ENCODE results near the gene NOP9.

NOP9 gene

DNA sequence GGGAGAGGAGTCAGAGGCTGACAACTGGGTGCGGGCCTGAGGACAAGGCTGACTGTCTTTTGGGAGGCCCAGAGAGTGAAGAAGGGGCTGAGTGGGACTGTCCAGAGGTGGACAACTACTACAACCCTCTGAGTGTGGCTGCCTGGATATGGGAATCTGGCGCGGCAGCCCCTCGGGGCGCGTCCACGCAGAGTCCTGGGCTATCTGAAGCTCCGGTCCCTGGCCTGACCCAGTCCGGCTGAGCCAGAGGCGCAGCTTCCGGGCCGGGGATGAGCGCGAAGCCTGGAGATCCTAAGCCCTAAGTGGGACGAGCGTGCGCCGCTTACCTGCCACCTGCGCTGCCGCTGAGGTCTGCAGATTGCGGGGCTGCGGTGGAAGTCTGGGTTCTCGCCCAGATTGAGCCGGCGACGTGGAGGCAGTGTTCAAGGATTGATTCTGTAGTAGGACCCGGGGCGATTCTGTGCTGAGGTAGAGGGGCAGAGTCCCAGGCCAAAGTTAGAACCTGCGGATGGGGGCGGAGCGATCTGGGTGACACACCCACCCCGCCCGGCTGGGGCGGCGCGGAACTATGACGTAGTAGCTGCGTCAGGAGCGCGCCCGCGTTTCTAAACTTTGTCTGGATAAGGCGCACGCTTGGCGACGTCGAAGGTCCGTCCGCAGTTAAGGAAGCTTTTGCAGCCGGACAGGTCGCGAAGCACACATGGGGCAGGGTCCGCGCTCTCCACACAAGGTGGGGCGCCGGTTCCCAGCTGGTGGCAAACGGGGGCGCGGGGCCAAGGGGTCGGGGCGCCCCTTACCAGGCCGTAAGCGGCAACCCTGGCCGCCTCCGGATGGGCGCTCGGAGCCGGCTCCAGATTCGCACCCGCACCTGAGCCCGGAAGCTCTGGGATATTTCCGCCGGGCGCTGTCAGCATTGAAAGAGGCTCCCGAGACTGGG is at the start of gene NOP9, which contains the start of gene DHRS1:
Gene NOP9 (plus strand): TSS at position 596 of the 937 bp plus-strand sequence. CDS start 105 bp downstream, at position 701.
Gene DHRS1 (minus strand): TSS at position 526 of the 937 bp plus-strand sequence. CDS start 674 bp downstream, outside the sequence.
- in situ Hi-C loops (cut with HindIII; ENCODE audit: low sequenced_read_pairs) = loop anchor here (5.0 to 10.0 kb wide), 2 partner anchors 37 to 95 kb away; partner anchors contain the start of genes TGM1 and TSSK4

DNA sequence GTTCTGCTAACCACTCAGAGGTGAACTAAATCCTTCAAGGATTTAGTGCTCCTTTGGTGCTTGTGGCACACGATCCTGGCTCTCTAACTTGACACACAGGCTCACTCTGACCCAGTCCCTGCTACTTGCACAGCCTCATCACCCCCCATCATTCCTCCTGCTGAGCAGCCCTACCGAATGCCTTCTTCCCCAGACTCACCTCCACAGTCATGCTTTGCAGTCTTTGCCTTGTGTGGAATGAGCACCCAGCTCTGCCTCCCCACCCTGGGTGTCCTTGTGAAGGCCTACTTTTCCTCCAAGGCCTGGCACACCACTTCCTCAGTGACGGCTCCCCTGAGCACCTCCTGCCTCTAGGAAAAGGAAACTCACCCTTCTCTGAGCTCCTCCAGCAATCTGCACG is 49.3 kb upstream of the NOP9 start:
- in situ Hi-C loops (cut with HindIII; ENCODE audit: low sequenced_read_pairs) = no loop called here

- in situ Hi-C loops (cut with HindIII; ENCODE audit: low sequenced_read_pairs) = no loop called here
Observed at GRCh38 chr14:24251880-24252288, 47.8 kb upstream of the NOP9 start.

- in situ Hi-C loops (cut with HindIII; ENCODE audit: low sequenced_read_pairs) = no loop called here
Observed at GRCh38 chr14:24252289-24253124, 47.1 kb upstream of the NOP9 start.

DNA sequence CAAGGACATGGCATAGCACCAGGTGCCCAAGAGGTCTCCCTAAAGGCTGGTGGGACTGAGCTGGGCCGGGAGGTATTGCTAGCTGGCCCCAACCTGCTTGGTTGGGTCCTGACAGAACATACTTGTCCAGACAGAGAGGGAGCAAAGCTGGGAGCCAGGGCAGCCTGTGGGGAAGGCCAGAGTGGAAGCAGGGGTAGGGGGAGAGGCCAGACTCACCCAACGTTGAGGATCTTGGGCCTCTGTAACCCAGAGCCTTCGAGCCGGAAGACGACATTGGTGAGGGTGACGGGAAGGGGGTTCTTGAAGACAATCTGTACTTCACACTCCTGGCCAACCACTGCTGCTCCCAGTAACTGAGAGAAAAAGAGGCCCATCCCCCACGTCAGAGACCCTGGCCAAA is 45.7 kb upstream of the NOP9 start:
- in situ Hi-C loops (cut with HindIII; ENCODE audit: low sequenced_read_pairs) = no loop called here

DNA sequence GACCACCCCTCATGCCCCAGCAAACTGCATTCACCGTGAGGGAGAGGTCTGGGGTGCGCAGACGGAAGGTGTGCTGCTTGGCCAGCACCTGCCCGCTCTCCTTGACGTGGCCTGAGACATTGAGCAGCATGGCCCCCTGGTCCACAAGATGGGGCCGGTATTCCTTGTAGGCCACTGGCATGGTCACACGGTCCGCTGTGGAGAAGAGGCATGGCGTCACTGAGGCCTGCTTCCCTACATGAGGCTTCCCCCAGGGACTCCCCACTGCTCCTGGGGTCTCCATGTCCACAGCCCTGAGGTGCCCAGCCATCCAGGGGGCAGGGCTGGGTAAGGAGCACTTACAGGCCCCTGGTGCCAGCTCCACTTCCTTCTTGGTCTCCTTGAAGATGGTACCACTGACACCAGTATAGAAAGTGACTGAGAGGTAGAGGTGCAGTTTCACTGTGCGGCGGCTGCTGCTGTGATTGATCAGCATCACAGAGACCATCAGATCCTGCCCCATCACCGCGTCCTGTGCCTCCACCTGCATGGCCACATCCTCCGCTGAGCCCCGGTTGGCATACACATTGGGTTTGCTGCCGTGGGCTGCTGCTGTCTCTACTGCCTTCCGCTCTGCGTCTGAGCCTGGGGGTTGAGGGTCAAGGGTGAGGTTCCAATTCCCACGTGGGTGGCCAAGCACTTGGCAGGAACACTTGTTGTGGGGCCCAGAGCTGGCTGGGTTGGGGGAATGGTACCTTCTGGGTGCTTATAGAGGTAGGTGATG is 44.8 kb upstream of the NOP9 start:
- in situ Hi-C loops (cut with HindIII; ENCODE audit: low sequenced_read_pairs) = no loop called here

GRCh38 chr14:24255438-24255837 is 44.2 kb upstream of the NOP9 start:
- in situ Hi-C loops (cut with HindIII; ENCODE audit: low sequenced_read_pairs) = no loop called here

GRCh38 chr14:24255931-24256711 is 43.5 kb upstream of the NOP9 start:
- in situ Hi-C loops (cut with HindIII; ENCODE audit: low sequenced_read_pairs) = no loop called here

DNA sequence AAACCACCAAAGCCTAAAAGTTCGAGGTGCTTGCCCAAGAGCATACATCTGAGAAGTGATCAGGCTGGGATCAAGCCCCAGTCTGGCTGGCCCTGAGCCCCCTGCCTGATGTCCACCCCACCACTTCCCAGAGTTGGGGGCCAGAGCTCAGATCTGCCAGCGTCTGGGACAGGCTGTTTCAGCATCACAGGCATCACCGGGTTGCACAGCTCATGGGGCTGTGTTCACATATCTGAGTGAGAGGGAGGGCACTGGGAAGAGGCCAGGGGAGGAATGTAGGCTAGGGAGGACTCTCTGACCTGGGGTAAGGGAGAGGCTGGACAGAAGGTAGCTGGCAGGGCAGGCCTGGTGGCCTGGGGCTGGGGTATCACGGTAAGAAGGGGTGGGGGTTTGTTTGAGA is 42.7 kb upstream of the NOP9 start:
- in situ Hi-C loops (cut with HindIII; ENCODE audit: low sequenced_read_pairs) = no loop called here

DNA sequence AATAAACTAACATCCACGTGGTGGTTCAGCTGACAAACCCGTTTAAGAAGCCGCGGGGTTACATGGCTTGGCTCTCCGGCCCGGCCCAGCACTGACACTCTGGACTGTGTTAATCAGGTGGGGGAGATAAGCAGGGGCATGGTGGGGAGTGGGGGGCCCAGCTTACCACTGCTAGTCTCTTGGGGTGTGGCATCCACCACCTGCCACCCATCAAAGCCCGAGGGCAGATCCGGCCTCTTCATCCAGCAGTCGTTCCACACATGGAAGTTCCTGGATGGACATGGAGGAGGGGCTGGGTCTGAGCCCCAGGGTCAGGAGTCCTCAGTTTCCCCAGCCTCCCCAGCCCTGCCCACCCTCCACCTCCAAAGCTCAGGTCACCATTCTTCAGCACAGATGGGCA is 41.5 kb upstream of the NOP9 start:
- in situ Hi-C loops (cut with HindIII; ENCODE audit: low sequenced_read_pairs) = no loop called here

GRCh38 chr14:24258548-24259265 is 40.9 kb upstream of the NOP9 start:
- in situ Hi-C loops (cut with HindIII; ENCODE audit: low sequenced_read_pairs) = no loop called here

- in situ Hi-C loops (cut with HindIII; ENCODE audit: low sequenced_read_pairs) = loop anchor here (5.0 kb wide), 1 partner anchor 38 kb away; the partner anchor contains the start of genes DHRS1 and NOP9
Observed at GRCh38 chr14:24259282-24260025, 40.2 kb upstream of the NOP9 start.

- in situ Hi-C loops (cut with HindIII; ENCODE audit: low sequenced_read_pairs) = loop anchor here (5.0 kb wide), 1 partner anchor 37 kb away; the partner anchor contains the start of genes DHRS1 and NOP9
Observed at GRCh38 chr14:24260026-24260779, 39.4 kb upstream of the NOP9 start.

- in situ Hi-C loops (cut with HindIII; ENCODE audit: low sequenced_read_pairs) = loop anchor here (5.0 kb wide), 1 partner anchor 37 kb away; the partner anchor contains the start of genes DHRS1 and NOP9
Observed at GRCh38 chr14:24260780-24261157, 38.9 kb upstream of the NOP9 start.

- in situ Hi-C loops (cut with HindIII; ENCODE audit: low sequenced_read_pairs) = loop anchor here (5.0 kb wide), 1 partner anchor 36 kb away; the partner anchor contains the start of genes DHRS1 and NOP9
Observed at GRCh38 chr14:24261256-24261968, 38.2 kb upstream of the NOP9 start.

DNA sequence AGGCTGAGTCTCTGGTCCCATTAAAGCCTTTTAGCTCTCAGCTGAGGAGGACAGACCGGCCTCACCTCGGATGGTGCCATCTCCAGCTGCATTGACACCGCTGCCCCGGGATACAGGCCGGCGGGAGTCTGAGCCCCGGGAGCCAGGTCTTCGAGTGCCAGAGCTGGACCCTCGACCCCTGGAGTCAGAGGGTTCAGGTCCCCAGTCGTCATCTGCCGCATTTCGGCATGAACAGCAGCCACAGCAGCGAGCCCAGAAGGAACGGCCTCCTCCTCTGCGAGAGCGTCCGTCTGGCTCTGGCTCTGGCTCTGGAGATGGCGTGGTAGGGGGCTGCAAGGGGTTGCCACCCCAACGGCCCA is 37.7 kb upstream of the NOP9 start:
- in situ Hi-C loops (cut with HindIII; ENCODE audit: low sequenced_read_pairs) = loop anchor here (5.0 kb wide), 1 partner anchor 35 kb away; the partner anchor contains the start of genes DHRS1 and NOP9

Data from endothelial cell of hepatic sinusoid (primary cell).